PC-9 (cell line): ENCODE results near the gene TECTA.

ENCODE experiments used
- EZH2 ChIP-seq: fragments of 200-600 bp; sonication (generic); IDR thresholded peaks from 2 replicates; pipeline ENCODE4 v1.8.0; 2017; ENCODE audit warnings: antibody characterized with exemption, low read depth
- TF ChIP-seq, protein P1 (sequence below): fragments of 200-600 bp; sonication (generic); conservative IDR thresholded peaks from 2 replicates; pipeline ENCODE4 v1.6.1; 2017; ENCODE audit warnings: mixed run types, antibody characterized with exemption, mild to moderate bottlenecking, moderate library complexity

DNA sequence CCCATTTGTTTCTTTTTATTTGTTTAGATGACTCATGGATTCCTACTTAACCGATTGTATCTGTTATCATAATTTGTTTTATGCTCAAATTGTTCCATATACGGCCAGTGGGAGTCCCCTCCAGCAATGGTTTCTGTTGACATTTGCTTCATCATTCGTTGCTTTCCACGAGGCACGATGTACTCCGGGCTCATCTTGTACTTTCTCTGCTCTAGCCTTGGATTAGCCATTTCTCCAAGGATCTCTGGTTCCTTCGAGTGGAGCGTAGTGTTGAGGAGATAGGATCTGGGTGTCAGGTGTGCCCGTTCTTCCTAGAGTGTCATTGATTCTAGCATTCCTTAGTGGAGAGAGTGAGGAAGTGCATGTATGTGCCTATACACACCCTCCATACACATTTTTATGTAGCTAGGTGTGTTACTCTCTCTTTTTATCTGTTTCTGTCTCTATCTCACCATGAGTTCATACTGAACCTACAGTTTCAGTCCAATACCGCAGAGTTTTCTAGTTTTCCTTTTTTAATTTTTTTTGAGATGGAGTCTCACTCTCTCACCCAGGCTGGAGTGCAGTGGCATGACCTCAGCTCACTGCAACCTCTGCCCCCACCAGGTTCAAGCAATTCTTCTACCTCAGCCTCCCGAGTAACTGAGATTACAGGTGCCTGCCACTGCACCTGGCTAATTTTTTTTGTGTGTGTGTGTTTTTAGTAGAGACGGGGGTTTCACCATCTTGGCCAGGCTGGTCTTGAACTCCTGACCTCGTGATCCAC lies 31.4 kb downstream of the TECTA start:
- TF ChIP-seq, protein P1, sequence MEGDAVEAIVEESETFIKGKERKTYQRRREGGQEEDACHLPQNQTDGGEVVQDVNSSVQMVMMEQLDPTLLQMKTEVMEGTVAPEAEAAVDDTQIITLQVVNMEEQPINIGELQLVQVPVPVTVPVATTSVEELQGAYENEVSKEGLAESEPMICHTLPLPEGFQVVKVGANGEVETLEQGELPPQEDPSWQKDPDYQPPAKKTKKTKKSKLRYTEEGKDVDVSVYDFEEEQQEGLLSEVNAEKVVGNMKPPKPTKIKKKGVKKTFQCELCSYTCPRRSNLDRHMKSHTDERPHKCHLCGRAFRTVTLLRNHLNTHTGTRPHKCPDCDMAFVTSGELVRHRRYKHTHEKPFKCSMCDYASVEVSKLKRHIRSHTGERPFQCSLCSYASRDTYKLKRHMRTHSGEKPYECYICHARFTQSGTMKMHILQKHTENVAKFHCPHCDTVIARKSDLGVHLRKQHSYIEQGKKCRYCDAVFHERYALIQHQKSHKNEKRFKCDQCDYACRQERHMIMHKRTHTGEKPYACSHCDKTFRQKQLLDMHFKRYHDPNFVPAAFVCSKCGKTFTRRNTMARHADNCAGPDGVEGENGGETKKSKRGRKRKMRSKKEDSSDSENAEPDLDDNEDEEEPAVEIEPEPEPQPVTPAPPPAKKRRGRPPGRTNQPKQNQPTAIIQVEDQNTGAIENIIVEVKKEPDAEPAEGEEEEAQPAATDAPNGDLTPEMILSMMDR, result no peak
- TF ChIP-seq EZH2, result no peak
